ENCODE results near the gene EFNA5.

The EFNA5 gene

GRCh38 chr5:107531308-107531707 is 139.4 kb downstream of the EFNA5 start:
- DNase-seq (ENCODE audit: insufficient read length, low spot score): no peak
- no peak for FAIRE-seq

DNA sequence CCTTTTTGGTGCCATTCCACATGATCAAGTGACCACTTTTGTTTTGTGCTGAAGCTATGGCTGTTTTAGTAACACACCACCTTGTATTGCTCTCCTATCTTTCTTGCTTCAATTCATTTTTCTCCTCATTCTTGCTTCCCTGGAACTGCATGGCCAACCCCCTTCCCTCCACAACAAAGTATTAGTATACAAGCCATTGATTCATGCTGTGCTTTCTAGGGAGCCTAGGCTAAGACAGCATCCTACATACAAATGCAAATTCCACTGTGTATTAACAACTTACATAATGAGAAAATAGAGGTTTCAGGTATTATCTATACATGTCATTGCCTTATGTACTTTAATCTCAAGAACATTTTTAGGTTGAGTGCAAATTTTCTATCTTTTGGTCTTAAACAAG is 141.1 kb downstream of the EFNA5 start:
- DNase-seq (ENCODE audit: insufficient read length, low spot score): no peak
- peak; percentile 18 for FAIRE-seq

DNA sequence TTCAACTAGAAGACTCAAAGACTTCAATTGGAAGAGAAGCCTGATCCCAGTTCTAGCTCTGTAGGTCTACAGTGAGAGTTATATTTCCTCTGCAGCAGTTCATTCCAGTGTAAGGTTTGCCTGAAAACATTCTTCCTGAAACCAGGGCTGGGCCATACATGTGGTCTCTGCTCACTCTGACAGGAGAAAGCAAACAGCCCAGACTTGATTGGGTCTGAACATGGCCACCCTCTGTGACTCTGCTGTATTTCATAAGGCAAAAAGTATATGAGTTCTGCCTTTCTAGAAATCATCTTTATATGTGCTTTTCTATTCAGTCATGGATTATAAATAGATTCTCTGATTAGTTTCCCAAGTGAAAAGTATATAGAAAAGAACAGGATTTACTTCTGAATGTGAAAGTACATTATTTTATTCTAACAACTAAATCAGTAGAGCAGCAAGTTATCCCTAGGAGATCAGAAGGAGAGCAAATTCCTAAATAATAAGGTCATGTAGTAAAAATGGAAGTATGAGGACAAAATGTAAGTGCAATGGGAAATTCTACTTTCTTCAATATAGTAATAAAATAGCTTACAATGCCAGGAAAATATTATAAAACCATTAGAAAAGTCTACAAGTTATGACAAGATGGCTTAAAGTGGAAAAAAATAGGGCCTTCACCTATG is 144.3 kb downstream of the EFNA5 start:
- DNase-seq (ENCODE audit: insufficient read length, low spot score) (no peak), FAIRE-seq (no peak)

DNA sequence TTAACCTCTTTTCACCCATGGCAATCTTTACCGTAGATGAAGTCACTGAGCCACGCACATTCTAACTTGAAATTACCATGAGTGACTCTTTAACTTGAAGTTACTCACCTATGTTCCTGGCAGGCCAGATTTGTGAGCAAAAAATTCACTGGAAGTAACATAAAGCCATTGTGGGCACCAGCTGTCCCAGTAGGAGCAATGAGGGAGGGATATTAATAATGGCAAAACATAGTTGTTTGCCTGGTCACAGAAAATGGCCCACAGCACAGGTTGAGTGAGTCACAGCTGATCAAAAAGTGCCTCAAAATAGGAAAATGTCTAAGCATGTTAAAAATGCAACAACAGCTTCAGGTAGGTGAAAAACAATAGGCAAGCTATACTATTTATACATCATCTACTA is 146.6 kb downstream of the EFNA5 start:
- DNase-seq (ENCODE audit: insufficient read length, low spot score) (no peak), FAIRE-seq (no peak)

GRCh38 chr5:107523029-107523680 is 147.6 kb downstream of the EFNA5 start:
- FAIRE-seq (no peak), DNase-seq (ENCODE audit: insufficient read length, low spot score) (no peak)

GRCh38 chr5:107522456-107522855 is 148.3 kb downstream of the EFNA5 start:
- FAIRE-seq: no peak
- DNase-seq (ENCODE audit: insufficient read length, low spot score): no peak

DNA sequence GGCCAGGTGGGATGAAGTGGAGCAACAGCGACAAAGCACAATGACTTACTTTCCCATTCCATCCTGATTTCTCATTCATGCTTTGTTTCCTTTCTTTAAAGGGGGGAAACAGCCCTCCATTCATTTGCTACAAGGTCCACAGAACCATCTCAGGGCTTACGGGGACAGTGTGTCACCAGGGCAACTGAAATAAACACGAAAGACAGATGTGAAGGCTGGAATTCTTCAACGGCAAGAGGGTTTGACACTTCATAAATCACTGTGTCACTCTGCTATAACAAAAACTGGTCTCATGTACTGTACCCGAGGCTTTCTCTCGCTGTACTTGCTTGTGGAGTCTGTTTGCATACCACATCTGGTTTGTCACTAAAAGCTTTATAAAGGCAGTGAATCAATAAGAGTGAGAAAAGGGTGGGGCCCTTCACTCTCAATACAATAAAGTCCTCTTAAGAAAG is 150.8 kb downstream of the EFNA5 start:
- FAIRE-seq (no peak), DNase-seq (ENCODE audit: insufficient read length, low spot score) (no peak)

- DNase-seq (ENCODE audit: insufficient read length, low spot score) (no peak), FAIRE-seq (no peak)
These were observed 152.1 kb downstream of the EFNA5 start for GRCh38 chr5:107518616-107519015.

- no peak for DNase-seq (ENCODE audit: insufficient read length, low spot score)
- no peak for FAIRE-seq
These were observed 152.5 kb downstream of the EFNA5 start for GRCh38 chr5:107518190-107518589.

- FAIRE-seq (no peak), DNase-seq (ENCODE audit: insufficient read length, low spot score) (no peak)
These were observed 153.3 kb downstream of the EFNA5 start for GRCh38 chr5:107517185-107518033.

DNA sequence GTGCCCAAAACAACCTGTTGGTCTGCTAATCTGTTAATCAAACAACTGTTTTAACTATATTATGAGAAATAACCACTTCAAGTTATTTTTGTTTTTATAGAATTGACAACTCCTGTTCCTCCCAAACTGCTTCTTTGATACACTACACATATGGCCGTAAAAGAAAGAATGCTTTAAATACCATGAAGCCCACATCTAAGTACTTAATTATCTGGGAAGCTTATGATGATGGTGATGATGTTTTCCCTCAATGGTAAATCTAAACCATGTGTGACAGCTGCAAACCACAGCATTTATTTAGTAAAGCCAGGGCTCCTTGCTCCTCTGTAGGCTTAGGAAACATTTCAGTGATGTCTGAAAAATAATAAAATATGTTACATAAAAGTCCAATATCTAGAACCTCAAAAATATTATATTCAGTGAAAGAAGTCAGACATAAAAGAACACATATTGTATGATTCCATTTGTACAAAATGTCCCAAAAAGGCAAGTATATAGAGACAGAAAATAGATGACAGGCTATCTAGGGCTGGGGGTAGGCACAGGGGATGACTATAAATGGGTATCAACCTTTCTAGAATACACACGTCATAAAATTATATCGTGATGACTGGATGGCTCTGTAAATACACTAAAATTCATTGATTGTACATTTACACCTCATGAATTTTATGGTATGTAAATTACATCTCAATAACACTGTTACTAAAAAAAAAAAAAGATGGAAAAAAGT is 154.1 kb downstream of the EFNA5 start:
- DNase-seq (ENCODE audit: insufficient read length, low spot score): no peak
- no peak for FAIRE-seq

- no peak for FAIRE-seq
- no peak for DNase-seq (ENCODE audit: insufficient read length, low spot score)
These were observed 155.1 kb downstream of the EFNA5 start for GRCh38 chr5:107515521-107516080.

GRCh38 chr5:107514305-107514704 is 156.4 kb downstream of the EFNA5 start:
- FAIRE-seq: no peak
- DNase-seq (ENCODE audit: insufficient read length, low spot score): no peak

DNA sequence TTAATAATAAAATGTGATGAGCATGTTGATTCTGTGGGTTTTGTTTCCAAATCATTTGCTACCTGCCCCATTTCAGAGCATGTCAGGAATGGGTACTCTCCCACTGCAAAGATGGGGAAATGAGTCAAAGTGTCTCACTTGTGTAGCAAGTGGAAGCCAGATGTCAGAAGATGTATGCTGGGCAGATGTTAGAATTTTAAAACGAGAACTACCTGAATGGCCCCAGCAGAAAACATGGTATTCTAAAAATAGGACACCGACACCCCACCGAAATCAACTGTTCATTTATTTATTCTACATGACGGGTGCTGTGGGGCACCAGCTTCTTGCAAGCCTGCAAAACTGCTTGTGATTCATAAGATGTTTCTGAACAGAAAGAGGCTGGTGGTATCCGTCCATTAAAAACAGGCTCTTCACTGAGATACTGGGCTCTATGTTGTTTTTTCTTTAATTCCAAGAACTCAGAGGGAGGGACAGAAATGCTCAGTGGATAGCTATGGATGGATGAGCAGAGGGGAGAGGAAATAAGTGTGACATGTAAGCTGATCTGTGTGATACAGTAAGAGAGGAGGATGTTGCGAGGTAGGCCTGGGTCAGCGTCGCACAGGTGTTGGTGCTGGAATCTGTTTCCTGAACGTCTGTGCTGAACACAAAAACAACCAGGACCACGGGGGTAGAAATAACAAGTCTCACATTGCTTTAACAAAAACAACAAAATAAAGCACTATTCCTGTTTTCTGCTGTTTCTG is 157.2 kb downstream of the EFNA5 start:
- FAIRE-seq (no peak), DNase-seq (ENCODE audit: insufficient read length, low spot score) (no peak)

DNA sequence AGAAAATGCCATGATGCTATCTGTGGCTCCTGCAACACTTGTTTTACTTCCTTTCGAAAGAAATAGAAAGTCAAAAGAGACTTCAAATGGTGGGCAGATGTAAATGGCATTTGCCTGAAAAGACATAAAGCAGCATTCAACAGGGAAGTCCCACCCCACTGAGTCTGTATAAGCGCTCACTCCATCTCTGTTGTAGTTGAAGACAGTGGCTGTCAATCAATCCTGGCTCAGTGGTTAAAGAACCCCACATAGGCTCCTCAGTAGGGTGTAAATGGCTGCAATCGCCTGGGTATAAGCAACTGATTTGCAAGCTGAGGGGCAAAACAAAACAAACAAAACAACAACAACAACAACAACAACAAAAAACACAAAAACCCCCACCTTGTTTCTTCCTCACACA is 158.7 kb downstream of the EFNA5 start:
- no peak for FAIRE-seq
- DNase-seq (ENCODE audit: insufficient read length, low spot score): no peak

- DNase-seq (ENCODE audit: insufficient read length, low spot score): no peak
- peak; percentile 11 for FAIRE-seq
These were observed 160.6 kb downstream of the EFNA5 start for GRCh38 chr5:107510125-107510524.

GRCh38 chr5:107508097-107508496 is 162.6 kb downstream of the EFNA5 start:
- no peak for FAIRE-seq

DNA sequence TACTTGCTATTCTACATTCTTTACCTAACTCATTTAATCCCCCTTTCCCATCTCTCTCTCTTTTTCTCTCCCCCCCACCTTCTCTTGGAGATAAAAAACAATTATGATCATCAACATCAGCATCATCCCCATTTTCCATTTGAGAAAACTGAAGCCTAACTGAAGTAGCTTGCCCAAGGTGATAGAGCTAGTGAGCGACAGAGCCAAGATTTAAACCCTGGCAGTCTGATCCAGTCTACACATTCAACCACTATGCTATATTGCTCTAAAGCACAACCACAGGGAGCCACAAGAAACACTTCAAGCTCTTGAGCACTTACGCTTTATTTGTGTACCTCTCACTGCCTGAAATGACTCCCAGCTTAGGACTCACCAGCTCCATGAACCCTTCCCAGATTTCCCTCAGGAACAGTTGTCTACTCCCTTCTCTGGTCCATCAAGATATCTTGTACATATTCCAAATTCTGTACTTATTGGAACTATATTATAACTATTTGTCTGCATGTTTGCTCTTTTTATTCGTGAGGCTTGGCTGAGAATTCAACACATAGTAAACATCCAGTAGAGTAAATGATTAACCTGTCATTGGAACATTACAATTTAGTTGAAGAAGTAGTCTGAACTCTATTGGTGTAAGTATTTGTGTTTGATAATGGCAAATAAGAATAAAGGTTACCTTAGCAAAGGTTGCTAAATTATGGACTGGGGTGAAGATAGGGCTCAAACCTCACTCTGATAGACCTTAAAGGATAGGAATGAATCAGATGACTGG is 164.8 kb downstream of the EFNA5 start:
- DNase-seq (ENCODE audit: insufficient read length, low spot score) (no peak), FAIRE-seq (no peak)

More at GRCh38 chr5:107508097-107508496, 162.6 kb downstream of the EFNA5 start:
- no peak for DNase-seq (ENCODE audit: insufficient read length, low spot score)

DNA sequence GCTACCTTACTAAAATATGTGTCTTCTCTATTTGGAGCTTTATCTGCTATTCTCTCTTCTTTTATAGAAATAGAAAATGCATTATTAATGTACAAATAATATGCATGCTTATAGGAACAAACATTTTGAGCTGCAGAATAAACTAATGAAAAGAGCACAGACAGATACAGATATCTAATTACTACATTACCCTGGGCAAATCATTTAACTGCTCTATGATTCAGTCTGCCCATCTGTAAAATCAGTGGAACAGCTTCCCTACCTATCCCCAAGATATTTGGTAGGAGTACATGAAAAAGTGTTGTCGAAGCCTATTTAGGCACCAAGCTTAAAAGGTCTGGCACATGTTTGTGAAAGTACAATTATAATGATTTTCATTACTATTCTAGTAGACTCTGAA is 166.3 kb downstream of the EFNA5 start:
- FAIRE-seq: no peak
- DNase-seq (ENCODE audit: insufficient read length, low spot score): no peak

All from GM19239 (cell line).